Tibial artery (tissue), 4 donors: ENCODE results near the gene SLC25A26.

Experiments
- DNase-seq, 2 donors: peaks; one replicate each; pipeline ENCODE4 v3.0.0-alpha.2; 2019
- H3K27ac ChIP-seq, 2 donors: fragments of 200-600 bp; sonication (generic) in 1 of 2; 1 replicate in 1 of 2; 2 replicates in 1 of 2; pipeline ENCODE4 v1.5.1; 2018 to 2019; ENCODE audit warnings: mild to moderate bottlenecking in 1 of 2
- H3K27me3 ChIP-seq, 2 donors: fragments of 200-600 bp; sonication (generic) in 1 of 2; one replicate each; pipeline versions ENCODE4 v1.5.1 to v1.6.0; 2016 to 2019
- H3K36me3 ChIP-seq, 3 donors: fragments of 200-600 bp; sonication (generic) in 2 of 3; one replicate each; pipeline ENCODE4 v1.5.1; 2016 to 2019; ENCODE audit warnings: mild to moderate bottlenecking in 2 of 3
- H3K4me1 ChIP-seq, 4 donors: fragments of 200-600 bp; sonication (generic) in 2 of 4; 1 replicate in 3 of 4; 2 replicates in 1 of 4; pipeline ENCODE4 v1.5.1; 2016 to 2019
- H3K4me3 ChIP-seq, 2 donors: fragments of 200-600 bp; sonication (generic) in 1 of 2; 1 replicate in 1 of 2; 2 replicates in 1 of 2; pipeline ENCODE4 v1.5.1; 2018 to 2019; ENCODE audit warnings: mild to moderate bottlenecking in 2 of 2
- H3K9me3 ChIP-seq, 3 donors: fragments of 200-600 bp; sonication (generic) in 1 of 3; one replicate each; pipeline ENCODE4 v1.5.1; 2016 to 2019
- CTCF ChIP-seq, 2 experiments: fragments of 200-600 bp in 1 of 2; fragments of 450-650 bp in 1 of 2; IDR thresholded peaks; one replicate each; pipeline ENCODE4 v1.5.1; 2017 to 2019; ENCODE audit warnings: antibody characterized with exemption in 2 of 2, mild to moderate bottlenecking in 1 of 2, moderate library complexity in 1 of 2
- intact Hi-C: fragments of 100-400 bp; cut with DNase I; formaldehyde crosslinking; loops from one replicate; pipeline ENCODE4 v1.15.0; 2023; ENCODE audit warnings: low total_unique reads

The SLC25A26 gene

GRCh38 chr3:66383023-66383422, 162.2 kb downstream of the SLC25A26 start:
- DNase-seq = no peak

DNA sequence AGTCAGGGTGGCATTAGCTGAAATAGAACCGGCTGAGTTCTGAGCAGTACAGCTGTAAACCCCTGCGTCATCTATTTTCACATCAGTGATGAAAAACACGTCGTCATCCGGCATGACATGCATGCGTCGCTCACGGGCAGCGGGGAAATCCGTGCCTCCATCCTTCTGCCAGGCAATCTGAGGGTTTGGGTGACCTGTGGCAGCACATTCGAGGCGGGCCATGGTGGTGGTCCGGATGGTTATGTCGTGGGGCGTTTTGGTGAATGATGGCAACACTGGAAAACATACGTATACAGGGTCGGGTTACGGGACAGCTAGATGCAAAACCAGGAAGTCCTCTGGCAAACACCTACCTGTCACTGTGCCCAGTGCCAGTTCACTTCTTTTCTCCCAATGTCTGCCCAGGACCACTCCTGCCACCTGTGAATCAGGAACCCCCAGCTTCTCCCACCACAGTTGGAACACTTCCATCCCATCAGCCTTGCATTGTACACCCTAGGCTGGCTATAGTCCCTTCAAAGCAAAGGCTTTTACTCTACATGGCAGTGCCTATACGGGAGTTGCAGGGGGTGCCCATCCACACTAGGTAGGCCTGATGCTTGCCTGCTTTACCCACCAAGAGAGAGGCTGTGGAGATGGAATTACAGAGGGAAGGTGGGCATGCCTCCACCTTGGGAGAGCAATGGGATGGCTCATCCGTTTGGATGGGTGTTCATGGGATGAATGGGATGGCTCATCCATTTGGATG, 163.4 kb downstream of the SLC25A26 start:
- no peaks in the 10 kb centered on the region for H3K27me3 ChIP-seq
- H3K36me3 ChIP-seq = peaks cover 73 to 84% (median 75%) of the 10 kb centered on the region in 3 donors
- DNase-seq = no peak
- TF ChIP-seq CTCF (IDR thresholded peaks at IDR 0.05) = no peak
- H3K27ac ChIP-seq = no peak overlapping the region
- intact Hi-C loops = no loop called here
- no peak overlapping the region for H3K4me3 ChIP-seq
- no peaks in the 10 kb centered on the region for H3K9me3 ChIP-seq
- H3K4me1 ChIP-seq = no peaks in the 10 kb centered on the region

More at GRCh38 chr3:66383023-66383422, 162.2 kb downstream of the SLC25A26 start:
- H3K4me1 ChIP-seq = peaks cover 0 to 3% (median 0%) of the 10 kb centered on the region in 4 donors
- H3K36me3 ChIP-seq = peaks cover 84 to 95% (median 85%) of the 10 kb centered on the region in 3 donors
- no peaks in the 10 kb centered on the region for H3K27me3 ChIP-seq
- H3K4me3 ChIP-seq = no peak overlapping the region
- intact Hi-C loops = no loop called here
- no peak for TF ChIP-seq CTCF (IDR thresholded peaks at IDR 0.05)
- H3K27ac ChIP-seq = no peak overlapping the region
- H3K9me3 ChIP-seq = no peaks in the 10 kb centered on the region

- no peak for DNase-seq
- Histone ChIP-seq H3K4me1 (no peaks in the 10 kb centered on the region), H3K27me3 (no peaks in the 10 kb centered on the region), H3K27ac (no peak overlapping the region), H3K4me3 (no peak overlapping the region), H3K36me3 (peaks cover 64 to 75% (median 66%) of the 10 kb centered on the region in 3 donors), H3K9me3 (no peaks in the 10 kb centered on the region)
- no peak for TF ChIP-seq CTCF (IDR thresholded peaks at IDR 0.05)
- intact Hi-C loops = no loop called here
These were observed 164.3 kb downstream of the SLC25A26 start for GRCh38 chr3:66385066-66385465.

DNA sequence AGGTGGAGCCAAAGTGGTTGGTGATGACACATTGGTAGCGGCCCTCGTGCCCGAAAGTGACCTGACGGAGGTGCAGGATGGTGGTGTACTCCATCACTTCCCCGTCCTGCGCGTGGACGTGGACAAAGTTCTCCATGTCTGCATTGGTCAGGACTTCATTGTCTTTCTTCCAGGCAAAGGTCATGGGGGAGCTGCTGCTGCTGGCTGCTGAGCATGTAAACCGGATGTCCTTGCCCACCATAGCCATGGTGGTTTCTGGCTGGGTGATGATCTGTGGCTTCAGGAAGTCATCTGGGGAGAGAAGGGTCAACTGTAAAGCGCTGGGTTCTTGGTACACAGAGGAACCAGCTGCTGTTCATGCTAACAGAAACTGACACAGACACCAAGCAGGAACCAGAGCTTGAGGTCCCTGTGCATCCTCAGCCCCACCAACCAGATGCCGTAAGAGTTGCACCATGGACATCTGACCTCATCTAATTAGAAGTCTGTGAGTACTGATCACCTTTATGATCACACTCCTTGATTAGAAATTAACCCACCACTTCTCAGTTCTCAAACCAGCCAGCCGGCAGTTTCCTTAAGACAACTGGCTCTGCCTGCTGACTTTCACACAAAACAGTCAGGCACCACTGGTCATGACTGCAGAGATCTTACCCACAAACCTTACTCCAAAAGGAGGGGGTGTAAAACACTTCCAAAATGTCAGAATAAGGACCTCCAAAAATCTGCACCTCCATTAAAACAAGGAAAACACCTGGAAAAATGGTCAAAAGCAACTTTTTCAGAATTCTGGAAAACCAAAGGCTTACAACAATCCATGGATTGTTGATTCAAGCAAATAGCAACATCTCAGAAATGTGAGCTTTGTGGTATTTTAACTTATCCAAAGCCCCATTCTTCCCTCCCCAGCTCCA, 165.5 kb downstream of the SLC25A26 start:
- no peak for TF ChIP-seq CTCF (IDR thresholded peaks at IDR 0.05)
- H3K36me3 ChIP-seq = peaks cover 52 to 63% (median 54%) of the 10 kb centered on the region in 3 donors
- intact Hi-C loops = no loop called here
- no peak for DNase-seq
- H3K27me3 ChIP-seq = no peaks in the 10 kb centered on the region
- no peaks in the 10 kb centered on the region for H3K9me3 ChIP-seq
- H3K4me3 ChIP-seq = no peak overlapping the region
- H3K4me1 ChIP-seq = no peaks in the 10 kb centered on the region
- H3K27ac ChIP-seq = no peak overlapping the region

DNA sequence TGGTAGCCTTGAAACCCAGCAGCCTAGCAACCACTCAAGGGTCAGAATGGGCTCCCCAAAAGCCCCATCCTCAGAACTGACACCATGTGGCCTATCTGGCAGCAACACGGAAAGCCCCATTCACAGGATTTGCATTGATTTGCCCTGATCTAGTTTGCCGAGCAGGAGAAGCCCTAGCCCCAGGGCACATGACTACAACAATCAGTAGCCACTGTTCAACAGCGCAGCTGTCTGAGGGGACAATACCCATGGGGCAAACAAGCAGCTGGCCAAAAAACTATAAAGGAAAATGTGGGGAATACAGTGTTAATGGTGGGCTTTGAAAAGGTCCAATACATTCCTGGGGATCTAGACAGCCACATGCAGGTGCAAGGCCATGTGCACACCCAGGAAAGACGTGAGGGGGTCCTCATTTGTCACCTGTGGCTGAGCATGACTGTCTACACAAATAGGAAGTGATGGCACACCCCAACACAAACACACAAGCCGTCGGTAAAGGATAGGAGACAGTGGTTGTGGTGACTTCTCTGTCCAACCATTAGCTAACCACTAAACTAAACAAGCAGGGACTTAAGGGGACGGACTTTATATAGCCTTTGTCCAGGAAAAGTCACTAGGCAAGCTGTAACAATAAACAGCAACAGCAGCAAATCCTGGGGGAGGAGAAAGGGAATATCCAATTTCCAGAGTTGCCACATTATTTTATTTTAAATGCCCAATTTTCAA, 166.3 kb downstream of the SLC25A26 start:
- Histone ChIP-seq H3K27me3 (no peaks in the 10 kb centered on the region), H3K4me3 (no peak overlapping the region), H3K4me1 (peaks cover 0 to 4% (median 3%) of the 10 kb centered on the region in 4 donors), H3K9me3 (no peaks in the 10 kb centered on the region), H3K36me3 (peaks cover 44 to 58% (median 51%) of the 10 kb centered on the region in 3 donors), H3K27ac (no peak overlapping the region)
- intact Hi-C loops = no loop called here
- no peak for TF ChIP-seq CTCF (IDR thresholded peaks at IDR 0.05)
- DNase-seq = no peak
